HG02759 (cell line): ENCODE data around the gene SFXN4.

Experiments used
- ATAC-seq: cut with Tn5 transposase; IDR thresholded peaks from one replicate; pipeline ENCODE4 v1.9.1; 2021; ENCODE audit warnings: mild to moderate bottlenecking, moderate library complexity; ENCODE audit not compliant: unreplicated experiment

The SFXN4 gene, protein sequence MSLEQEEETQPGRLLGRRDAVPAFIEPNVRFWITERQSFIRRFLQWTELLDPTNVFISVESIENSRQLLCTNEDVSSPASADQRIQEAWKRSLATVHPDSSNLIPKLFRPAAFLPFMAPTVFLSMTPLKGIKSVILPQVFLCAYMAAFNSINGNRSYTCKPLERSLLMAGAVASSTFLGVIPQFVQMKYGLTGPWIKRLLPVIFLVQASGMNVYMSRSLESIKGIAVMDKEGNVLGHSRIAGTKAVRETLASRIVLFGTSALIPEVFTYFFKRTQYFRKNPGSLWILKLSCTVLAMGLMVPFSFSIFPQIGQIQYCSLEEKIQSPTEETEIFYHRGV

DNA sequence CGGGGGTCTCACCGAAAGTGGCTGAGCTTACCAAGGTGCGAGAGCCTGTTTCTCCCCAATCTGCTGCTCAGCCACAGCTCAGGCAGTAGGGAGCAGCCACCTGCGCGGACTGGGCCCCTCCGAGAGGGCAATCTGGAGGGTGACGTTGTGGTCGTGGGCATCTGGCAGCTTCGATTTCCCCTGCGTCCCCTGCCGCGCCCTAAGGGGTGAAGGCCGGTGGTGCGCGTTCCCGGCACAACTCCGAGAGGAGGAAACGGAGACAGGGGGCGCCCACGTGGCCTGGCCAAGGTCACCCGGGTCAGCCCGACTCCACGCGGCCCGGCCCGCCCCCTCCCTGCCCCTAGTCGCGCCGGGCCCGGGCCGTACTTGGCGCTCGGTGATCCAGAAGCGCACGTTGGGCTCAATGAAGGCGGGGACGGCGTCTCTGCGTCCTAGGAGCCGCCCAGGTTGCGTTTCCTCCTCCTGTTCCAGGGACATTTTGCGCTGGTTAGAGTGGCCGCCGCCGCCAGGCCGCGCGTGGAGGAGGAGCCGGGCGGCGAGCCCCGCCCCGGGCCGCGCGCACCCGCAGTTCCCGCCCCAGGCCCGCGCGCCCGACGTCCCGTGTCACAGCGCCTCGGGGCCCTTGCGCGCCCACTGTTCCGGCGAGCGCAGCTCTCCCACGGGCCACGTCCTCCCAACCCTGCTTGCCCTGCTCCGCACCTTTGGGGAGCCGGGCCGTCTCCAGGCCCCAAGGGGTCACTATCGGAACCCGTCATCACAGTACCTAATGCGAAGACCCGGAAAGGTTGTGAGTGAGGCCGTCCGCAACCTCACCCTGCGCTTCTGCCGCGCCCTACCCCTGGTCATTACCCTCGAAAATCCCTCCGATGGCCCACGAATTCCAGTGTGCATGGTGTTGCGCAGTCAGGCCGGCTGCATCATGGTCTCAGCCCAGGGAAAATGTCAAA lies at the start of gene SFXN4:
Gene SFXN4 (minus strand): TSS at position 544 of the 947 bp plus-strand sequence. CDS start 67 bp downstream, at position 477.
- ATAC-seq = peak; percentile 95

DNA sequence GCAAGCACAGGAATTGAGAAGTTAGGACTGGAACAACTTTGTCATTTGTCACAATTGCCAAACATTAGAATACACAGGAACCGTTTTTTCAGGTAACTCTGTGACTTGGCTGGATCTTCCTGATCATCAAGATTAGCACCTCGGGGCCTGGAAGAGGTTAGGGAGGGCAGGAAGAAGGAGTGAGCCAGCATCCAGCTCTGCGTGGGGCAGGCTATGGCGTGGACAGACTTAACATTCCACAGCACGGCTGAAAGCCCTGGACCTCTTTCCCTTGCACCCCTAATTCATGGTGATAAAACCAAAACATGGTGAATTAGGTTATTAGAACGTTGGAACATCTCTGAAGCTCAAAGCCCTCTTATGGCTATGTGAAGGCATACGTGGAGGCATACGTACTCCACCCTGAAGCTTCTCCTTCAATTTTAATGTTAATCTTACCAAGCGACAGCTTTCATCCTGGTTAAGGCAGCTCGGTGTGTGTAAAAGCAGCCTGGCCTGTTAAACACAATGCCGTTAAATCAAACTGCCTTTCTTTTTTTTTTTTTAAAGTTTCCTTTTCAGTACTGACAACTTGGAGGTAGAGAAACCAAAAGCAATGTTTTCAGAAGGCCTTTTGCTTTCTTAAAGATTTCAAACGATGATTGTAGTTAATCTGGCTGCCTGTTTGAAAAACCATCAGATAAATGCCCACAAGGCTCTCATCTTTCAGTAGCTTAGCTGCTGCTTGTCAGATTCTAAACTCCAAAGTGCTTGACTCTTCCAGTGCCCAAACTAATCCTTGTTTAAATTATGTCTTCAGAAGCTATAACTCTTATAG lies 46.3 kb upstream of the SFXN4 start:
- ATAC-seq = no peak

DNA sequence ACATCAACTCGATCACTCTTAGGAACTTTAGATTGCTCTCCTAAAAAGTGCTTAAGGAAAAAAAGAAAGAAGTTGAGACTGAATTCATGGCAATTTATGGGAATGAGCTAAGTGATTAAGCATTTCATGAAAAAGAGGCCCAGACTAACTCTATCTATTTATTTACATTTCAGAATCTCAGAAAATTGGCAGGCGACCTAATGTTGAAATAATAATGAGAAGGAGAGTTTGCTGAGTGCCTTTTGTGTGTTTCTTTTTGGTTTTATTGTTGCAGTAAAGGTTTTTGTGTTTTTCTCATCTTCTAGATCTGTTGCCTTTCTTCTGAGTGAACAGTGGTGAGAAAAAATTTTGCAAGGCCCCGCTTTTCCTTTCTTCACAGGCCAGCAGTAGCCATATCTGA lies 45.7 kb upstream of the SFXN4 start:
- ATAC-seq = no peak

DNA sequence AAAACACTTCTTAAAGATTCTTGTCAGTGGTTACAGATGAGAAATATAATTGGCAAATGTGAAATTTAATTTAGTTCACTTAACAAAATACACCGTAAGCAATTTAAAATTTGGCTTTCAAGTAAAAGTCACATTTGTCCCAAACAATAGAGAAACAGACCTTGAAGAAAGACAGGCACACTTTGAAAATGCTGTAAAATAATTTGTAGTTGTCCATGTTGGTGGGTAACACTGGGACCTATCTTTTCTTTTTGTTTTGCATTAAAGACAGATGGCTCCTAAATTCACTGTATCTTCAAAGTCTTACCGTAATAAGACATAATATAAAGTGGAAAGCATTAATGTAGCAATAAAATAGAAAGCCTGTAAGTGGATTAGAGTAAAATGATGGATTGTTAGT lies 45.1 kb upstream of the SFXN4 start:
- ATAC-seq = no peak

DNA sequence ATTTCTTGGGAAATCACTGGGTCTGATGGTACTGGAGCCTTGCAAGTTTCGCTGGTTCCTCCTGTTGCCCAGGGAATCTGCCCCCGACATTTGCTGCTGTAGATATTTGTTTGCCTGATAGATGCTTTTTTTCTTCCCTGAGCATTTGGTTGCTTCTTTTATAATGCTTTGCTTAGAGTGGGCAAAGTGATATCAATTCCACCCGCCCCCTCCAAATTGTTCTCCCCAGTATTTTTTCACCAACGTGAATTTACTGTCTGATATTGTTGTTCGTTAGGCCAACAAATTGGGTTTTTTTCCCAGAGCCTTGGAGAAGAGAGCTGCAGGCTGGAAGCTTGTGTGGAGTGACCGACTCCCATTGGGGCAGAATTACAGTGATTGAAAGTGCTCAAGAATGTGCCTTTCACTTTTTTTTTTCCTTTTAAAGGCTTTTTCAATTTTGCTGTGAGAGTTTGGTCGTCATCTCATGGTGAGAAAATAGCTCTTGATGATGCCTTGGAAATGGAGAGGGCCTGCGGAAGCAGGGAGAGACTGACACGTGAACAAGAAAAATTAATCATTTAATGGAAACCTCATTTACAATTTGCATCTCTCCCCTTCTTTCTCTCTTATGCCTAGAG lies 44.3 kb upstream of the SFXN4 start:
- no peak for ATAC-seq

DNA sequence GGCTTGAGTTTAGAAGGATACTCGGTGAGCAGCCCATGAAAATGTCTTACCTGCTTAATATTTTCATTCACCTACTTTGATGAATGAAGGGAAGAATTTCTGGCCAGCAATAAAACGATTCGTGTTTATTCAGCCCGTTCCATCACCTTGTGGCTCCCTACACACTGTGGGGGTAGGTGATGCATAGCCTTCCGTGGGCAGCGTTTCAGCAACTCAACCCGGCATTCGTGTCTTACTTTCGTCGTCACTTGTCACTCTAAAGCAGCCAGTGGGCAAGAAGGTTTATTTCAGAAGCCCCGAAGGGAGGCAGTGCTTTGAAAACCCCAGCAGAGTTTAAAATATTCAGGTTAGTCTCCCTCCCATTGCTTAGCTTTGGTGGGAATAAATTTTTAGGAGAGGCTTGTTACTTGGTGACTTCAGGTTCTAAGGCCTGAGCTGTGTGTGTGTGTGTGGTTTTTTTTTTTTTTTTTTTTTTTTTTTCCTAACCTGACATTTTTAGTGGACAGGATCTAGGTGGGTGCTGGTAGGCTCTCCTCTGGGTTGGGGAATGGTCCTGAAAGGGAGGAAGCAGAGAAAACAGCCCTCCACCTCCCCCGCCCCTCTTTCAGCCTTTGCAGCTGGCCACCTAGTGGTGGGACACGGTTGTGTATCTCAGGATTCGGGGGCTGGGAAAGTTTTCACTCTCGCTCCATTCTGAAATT lies 43.7 kb upstream of the SFXN4 start:
- no peak for ATAC-seq

DNA sequence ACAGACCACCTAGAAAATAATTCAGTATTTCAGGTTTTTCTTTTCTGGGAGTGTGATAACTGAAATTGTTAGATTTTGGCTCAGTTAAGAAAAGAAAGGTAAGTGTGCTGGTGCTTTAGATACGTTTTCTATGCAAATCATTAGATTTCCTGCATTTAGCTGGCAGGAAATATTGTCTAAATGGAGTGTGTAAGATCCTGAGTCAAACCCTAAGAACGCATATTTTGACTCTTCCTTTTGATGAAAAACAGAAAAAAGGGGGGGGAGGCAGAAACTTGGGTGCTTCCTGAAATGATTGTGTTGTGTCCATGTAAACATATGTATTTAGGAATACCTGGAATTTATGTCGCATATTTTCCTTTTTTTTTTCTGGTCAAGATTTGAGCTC lies 43.0 kb upstream of the SFXN4 start:
- ATAC-seq = no peak

DNA sequence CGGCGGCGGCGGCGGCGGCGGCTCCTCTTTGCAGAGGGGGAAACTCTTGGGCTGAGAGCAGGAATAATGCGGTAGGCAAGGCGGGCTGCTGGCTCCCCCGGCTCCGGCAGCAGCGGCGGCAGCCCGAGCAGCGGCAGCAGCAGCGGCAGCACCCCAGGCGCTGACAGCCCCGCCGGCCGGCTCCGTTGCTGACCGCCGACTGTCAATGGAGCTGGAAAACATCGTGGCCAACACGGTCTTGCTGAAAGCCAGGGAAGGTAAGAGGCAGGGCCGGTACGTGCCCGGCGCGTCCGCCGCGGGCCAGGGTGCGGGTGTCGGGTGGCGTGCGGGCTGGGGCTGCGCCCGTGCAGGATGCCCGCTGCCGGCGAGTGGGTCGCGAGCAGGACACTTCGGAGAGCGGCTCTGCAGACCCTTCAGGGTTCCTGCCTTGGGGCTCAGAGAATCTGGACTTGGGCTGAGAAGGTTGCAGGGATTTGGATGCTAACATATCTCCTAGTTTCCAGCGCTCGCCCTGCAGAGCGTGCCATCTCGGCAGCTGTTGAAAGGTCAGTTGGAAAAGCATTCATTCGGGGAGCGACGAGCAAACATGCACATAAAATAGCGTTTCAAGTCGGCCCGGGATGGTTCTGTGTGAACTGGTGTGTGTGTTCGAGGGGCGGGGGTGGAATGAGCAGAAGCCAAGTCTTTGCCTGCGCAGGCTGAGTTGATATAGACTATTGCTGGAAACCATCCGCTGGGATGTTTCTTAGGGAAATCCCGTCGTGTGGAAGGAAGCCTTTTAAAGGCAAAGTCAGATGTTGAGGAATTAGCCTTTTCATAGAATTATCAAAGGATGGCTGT lies 42.4 kb upstream of the SFXN4 start:
- ATAC-seq = peak; percentile 12

DNA sequence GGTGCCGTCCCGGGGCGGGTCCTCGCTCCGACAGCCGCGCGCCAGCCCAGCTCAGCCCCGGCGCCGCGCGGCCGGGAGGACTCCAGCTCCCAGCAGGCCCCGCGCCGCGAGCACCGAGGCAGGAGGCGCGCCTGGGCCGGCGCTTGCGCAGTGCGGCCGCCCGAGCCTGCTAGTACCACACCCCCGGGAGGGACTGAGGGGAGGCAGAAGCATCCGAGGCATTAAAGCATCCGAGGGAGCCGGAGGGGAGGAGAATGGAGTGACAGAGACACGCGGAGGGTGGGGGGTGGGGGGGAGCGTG lies 41.8 kb upstream of the SFXN4 start, which contains the start of gene GRK5:
Gene GRK5 (plus strand): TSS at position 206 of the 301 bp plus-strand sequence. CDS start 347 bp downstream, outside the sequence.
- peak; percentile 83 for ATAC-seq

DNA sequence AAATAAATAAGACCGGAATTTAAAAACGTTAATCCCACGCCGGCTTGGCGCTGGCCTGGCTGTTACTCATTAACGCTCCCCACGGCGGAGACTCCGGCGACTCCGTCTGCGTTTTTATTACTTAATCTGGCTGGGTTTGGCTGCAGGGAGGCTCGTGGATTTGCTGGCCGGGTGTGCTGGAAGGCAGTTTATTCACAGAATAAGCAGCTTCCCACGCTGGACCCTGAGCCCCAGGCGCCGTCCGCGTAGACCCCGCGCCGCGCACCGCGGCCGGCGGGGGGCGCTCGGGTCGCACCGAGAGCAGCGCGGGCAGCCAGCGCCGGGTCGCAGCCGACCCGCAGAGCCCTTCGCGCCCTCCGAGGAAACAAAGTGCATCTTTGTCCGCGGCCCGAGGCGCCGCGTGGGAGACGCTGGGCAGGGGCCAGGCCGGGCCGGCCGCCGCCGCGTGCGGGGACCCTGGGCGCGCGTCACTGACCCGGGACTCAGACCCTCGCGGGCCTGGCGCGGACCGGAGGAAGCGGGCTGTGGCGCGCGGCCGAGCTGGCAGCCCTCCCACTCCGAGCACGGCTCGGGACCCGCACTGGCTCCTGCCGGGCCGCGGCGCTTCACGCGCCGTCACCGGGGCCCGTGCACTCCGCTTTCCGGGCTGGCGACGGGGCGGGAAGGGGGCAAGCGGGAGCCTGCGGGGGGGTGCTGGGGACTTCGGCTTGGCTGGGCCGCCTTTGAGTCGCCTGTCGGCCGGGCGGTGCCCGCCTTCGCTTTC lies 41.3 kb upstream of the SFXN4 start:
- ATAC-seq = peak; percentile 69

DNA sequence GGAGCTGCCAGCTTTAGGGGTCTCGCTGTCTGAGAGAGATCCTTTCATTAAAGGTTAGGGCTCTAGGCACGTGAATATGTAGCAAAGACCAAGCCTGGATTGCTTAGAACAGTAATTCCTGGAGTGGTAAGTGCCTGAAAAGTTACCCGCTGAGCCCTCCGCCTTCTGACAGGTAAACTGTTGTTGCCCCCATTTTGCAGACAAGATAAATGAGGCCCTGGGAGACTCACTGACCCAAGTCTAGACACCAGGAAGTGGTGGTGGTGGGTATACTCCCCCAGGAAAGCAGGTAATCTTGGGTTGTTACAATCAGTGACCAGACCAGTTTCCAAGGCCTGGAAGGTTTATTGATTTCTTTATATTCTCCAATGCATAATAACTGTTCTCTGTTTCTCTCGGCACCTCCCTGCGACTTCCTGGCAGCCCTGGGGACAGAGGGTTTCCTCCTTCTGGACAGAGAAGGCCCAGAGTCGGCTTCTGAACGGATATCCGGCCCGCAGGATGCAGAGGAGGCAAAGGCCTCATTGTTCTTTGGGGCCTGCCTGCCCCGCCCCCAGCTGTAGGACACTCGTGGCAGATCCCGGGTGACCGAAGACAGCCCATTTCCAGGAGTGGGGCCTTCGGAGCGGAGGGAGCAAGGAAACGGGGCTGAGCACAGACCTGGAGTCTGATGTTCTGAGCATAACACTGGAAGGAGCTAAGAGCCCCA lies 40.5 kb upstream of the SFXN4 start:
- peak; percentile 22 for ATAC-seq

DNA sequence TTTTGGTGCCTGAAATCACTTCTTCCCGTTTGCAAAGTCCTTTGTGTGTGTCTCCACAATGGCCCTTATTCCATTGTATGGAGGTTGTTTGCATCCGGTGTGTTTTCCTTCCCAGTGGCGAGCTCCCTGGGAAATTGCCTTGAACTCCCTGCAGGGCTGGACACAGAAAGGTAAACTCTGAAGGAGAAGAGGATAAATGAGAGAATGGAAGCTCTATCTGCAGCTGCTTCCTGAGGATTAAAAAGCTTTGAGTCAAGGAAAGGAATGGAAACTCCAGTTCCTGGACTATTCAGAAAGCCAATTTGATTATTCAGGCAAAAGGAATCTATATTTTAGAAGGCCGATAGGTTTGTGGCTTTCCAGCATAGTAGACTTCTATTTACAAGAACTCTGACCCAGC lies 37.5 kb upstream of the SFXN4 start:
- no peak for ATAC-seq

DNA sequence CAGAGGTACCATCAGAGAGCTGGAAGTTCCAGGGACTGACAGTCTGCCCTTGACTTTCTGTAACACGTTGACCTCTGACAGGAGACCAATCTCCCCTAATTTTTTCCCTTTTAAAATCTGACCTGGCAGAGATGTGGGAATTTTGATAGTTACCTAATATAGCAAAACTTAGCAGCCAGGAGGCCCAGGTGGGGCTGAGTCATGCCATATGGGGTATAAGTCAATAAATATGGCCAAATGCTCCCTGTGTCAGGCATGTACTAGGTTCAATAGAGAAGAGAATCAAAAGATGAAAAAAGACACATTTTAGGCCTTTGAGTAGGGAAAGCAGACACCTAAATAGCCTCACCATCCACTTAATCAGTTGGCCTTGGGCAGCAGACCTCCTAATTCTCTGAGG lies 35.7 kb upstream of the SFXN4 start:
- ATAC-seq = no peak

DNA sequence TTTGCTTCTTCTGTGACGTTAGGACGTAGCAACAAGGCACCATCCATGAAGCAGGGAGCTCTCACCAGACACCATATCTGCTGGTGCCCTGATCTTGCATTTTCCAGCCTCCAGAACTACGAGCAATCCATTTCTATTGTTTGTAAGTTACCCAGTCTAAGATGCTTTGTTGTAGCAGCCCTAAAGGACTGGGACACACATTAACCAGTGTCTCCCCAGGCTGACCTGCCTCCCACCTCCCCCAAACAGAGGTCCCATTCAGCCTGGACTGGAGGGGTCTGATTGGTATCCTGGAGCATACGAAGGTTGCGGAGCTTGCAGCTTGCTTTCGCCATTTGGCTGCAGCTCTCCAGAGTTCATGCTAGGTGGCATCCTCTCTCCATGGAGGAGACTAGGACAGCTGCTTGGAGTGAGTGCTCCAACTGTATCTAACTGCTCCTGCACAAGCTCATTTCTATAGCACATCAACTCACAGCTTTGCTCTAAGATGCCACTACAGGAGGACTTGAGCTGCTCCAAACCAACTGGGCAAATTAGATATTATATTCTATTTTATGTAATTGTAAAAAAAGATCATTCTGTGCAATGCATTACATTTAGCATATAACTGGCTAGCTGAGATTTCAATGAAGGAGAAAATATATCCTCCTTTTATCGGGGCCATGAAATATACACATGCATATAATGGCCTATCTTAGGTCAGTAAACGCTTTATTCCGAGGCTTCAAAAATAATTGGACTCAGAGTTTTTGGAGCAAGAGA lies 33.9 kb upstream of the SFXN4 start:
- ATAC-seq = no peak

DNA sequence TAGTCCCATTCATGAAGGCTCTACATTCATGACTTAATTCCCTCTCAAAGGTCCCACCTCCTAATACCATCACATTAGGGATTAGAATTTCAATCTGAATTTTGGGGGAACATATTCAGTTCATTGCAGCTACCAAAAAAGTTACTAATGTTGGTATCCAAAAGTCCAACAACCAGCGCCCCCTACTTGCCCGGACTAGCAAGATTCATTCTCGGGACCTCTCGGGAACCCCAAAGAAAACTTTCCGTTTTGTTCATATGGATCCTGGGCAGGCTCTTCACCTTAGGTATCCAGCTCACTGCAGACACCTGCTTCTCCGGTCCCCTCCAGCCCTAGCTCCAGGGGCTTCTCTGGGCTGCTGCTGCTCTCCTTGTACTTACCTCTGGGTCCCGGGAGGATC lies 32.9 kb upstream of the SFXN4 start:
- ATAC-seq = no peak

DNA sequence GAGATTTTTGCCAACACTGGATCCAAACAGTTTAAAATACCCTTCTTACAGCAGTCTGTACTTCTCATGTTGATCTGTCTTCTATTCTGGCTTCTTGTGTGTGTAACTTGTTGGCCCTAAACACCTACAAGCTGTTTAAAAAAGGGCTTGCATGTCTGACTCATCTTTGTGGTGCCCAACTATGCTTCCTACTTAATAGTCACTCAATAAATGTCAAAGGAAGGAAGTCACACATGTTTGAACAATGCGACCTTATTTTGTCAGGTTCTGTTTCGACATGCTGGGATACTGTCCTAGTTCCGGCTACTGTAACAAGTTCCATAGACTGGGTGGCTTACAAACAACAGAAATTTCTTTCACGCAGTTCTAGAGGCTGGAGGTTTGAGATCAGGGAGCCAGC lies 32.4 kb upstream of the SFXN4 start:
- no peak for ATAC-seq

DNA sequence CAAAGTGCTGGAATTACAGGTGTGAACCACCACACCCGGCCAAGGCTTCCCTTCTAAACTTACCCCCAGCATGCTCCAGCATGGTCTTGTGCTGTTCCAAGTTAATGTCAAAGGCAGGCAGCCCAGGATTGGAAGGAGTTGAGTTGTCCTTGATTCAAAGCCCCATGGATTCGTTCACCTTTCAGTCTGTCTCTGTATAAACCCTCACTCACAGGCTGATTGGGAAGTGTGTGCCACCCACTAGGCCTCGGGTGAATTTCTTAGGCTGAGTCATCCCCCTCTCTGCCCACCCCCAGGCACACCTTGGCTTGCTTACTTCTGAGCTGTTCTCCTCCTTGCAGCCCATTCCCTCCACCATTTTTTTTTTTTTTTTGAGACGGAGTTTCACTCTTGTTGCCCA lies 26.4 kb upstream of the SFXN4 start:
- no peak for ATAC-seq
